ENCODE measurements around the gene MYOCOS.

DNA sequence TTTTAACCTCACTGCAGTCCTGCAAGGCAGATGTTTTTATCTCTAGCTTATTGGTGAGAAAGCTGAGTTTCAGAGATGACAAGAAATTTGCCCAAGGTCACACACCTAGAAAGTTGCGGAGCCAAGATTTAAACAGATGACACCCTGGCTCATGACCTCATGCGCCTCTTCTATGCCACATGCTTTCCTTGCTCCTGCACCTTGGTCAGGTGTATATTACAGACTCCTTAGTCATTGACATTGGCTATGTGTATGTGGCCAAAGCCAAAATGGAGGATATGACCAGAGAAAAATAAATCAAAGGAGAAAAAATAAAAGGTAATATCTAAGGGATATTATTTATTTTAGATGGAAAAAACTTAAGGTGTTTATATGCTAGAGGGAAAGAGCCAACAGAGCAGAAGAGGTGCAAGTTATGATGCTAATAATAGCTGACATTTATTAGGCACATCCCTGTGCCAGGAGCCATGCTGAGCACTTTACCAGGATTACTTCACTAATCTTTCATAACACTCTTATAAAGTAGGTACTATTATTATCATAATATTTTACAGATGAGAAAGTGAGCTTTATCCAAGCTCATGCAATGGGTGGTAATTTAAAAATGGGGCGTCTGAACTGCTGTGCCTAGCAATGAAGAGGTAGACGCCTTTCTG is 44.2 kb downstream of the MYOCOS start:
- TF ChIP-seq, protein P1, sequence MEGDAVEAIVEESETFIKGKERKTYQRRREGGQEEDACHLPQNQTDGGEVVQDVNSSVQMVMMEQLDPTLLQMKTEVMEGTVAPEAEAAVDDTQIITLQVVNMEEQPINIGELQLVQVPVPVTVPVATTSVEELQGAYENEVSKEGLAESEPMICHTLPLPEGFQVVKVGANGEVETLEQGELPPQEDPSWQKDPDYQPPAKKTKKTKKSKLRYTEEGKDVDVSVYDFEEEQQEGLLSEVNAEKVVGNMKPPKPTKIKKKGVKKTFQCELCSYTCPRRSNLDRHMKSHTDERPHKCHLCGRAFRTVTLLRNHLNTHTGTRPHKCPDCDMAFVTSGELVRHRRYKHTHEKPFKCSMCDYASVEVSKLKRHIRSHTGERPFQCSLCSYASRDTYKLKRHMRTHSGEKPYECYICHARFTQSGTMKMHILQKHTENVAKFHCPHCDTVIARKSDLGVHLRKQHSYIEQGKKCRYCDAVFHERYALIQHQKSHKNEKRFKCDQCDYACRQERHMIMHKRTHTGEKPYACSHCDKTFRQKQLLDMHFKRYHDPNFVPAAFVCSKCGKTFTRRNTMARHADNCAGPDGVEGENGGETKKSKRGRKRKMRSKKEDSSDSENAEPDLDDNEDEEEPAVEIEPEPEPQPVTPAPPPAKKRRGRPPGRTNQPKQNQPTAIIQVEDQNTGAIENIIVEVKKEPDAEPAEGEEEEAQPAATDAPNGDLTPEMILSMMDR (IDR thresholded peaks at IDR 0.05) = no peak
- TF ChIP-seq POLR2A (IDR thresholded peaks at IDR 0.05) (no peak), POLR2AphosphoS5 (IDR thresholded peaks at IDR 0.05) (no peak), EP300 (IDR thresholded peaks at IDR 0.05) (no peak)

Data from upper lobe of left lung (tissue), 4 donors.